DMS153 treated with DMSO at 0.1 percent for 48 hours (cell line): ENCODE measurements around the gene MAP4K3.
"Not testable (repeated sequence)": the region's sequence is repeated elsewhere in the genome, so short reads cannot be mapped to it uniquely, and the experiment has no call there.

Source experiments
- DNase-seq: peaks from one replicate; lab custom pipeline; 2025; ENCODE audit not compliant: unreplicated experiment; lab: John Stamatoyannopoulos, UW

Gene MAP4K3

DNA sequence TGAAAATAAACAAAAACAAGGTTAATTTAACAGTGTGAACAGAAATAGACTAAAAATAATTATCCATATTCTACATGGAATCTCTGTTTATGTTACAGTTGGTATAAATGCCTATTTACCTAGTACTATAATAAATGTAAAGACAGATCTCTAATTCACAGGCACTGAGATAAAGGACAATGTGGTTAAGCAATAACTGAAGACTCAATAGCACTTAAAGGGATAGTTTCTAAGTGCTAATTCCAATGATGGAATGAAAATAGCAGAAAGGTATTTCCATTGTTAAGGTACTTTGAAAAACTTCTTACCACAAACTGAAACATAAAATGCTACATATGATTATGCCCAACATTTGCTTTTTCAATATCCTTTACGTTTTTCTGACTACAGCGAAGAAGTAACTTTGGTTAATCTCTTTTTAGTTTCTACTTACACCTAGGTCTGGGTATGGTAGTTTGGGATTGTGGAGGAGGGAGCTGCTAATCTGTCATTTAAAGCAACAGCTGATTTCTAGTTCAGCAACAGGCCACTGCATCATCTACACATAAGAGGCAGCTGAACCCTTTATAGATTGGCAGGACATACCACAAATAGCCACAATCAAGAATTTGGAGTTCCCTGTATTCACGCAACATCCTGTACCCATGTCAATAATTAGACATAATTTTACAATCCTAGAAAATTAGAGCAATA, 27.2 kb downstream of the MAP4K3 start:
- no peak for DNase-seq

DNA sequence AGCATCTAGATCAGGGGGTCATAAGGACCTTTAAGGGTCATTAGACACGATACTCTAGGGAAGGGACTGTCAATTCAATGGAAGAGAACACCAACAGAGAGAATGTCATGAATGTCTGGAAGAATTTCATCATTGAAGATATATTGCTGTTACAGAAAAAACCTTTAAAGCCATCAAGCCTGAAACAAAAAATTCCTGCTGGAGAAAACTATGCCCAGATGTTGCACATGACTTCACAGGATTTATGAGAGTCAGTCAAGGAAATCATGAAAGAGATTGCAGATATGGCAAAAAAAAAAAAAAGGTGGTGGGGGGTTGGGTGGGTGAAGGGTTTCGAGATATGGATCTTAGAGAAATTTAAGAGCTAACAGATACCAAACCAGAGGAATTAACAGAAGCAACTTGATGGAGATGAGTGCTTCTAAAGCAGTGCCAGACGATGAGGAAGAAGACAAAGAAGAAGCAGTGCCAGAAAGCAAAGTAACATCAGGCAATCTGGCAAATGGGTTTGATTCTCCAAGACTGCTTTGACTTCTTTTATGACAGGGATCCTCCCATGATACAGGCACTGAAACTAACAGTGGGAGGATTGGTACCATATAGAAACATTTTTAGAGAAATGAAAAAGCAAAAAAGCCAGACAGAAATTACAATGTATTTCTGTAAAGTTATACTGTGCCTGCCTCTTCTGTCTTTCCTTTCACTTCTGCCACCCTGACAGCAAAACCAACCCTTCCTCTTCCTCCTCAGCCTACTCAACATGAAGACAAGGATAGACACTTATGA, 28.5 kb downstream of the MAP4K3 start:
- no peak for DNase-seq

DNA sequence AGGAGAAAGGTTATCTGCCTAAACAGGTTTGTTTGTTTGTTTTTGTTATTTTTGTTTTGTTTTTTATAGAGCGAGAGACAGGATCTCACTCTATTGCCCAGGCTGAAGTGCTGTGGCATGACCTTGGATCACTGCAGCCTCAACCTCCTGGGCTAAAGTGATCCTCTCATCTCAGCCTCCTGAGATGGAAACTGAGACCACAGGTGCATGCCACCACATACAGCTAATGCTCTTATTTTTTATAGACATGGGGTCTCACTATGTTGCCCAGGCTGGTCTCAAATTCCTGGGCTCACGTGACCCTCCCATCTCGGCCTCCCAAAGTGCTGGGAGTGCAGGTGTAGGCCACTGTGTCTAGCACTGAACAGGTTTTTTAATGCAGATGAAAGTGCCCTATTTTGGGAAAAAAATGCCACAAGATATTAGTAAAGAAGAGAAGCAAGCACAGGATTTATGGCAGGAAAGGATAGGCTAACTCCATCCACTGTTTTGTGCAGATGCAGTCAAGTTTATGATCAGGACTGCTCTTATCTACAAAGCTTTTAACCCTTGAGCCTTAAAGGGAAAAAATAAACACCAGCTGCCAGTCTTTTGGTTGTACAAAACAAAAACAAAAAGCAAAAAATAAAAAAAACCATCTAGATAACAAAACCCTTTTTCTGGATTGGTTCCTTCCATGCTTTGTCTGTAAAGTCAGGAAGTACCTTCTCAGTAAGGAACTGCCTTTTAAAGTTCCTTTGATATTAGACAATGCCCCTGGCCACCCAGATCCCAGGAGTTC, 29.4 kb downstream of the MAP4K3 start:
- DNase-seq, result no peak

DNA sequence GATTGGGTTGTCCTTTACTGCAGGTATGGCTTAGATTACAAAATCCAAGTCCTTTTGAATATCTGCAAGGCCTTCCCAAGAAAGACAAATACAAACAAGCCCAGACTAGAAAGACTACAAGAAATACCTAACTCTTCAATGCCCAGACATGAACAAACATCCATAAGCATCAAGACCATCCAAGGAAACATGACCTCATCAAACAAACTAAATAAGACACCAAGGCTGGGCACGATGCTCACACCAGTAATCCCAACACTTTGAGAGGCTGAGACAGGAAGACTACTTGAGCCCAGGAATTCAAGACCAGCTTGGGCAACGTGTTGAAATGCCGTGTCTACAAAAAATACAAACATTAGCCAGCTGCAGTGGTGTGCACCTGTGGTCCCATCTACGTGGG, 31.7 kb downstream of the MAP4K3 start:
- no peak for DNase-seq

DNA sequence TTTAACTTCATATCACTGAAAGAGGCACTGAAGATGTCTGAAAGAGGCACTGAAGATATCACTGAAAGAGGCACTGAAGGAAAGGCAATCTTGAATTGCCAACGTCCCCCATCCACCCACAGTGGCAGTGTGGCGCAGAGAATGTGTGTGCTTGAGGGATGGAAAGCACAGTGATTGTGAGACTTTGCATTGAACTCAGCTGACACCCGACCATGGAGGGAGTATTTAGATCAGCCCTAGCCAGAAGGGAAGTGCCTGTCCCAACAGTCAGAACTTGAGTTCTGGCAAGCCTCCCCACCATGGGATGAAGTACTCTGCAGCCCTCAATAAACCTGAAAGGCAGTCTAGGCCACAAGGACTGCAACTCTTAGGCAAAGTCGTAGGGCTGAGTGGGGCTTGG, 33.8 kb downstream of the MAP4K3 start:
- no peak for DNase-seq

DNA sequence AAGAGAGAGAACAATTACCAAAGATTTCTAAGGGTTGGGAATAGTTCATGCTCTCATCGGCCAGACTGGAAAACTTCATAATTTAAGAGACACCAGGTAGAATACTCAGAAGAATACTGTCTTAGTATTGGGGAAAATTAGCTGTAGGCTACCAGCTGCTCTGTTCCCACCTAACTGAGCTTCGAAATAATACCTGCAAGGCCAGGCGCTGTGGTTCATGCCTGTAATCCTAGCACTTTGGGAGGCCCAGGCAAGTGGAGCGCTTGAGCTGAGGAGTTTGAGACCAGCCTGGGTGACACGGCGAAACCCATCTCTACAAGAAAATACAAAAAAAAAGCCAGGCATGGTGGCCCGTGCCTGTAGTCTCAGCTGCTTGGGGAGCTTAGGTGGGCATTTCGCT, 35.8 kb downstream of the MAP4K3 start:
- no peak for DNase-seq

DNA sequence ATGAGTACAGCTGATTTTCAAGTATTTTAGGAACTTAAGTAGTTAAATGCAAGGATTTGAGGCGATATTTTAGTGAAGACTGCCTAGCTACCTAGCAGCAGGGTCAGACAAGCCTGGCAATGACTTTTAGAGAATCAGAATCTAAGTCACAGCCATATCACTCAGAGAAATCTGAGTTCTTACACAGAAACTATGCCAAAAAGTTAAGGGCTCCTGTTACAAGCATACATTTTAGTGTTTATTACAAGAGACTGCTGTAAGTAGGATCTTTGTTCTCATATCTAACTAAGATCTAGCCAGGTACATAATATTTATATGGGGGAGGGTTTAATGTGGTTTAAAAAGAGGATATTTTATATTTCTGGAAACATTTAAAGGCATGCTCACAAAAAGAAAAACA, 37.5 kb downstream of the MAP4K3 start:
- DNase-seq, result no peak

DNA sequence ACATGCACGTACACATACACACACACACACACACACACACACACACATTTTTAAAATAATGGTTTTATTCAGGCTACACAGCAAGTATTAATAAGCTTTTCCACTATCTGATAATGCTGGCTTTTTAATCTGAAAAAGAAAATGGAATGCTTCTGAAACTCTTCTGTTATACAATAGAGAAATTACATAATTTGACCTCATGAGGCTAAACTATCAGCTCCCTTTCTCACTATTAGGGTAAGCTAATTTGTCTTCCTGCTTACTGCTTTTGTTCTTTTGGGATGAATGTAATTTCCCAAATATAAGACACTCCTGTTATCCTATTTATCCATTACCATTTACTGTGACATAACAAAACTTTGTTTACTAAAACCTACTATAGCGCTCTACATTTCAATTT, 41.8 kb downstream of the MAP4K3 start:
- DNase-seq, result no peak

DNA sequence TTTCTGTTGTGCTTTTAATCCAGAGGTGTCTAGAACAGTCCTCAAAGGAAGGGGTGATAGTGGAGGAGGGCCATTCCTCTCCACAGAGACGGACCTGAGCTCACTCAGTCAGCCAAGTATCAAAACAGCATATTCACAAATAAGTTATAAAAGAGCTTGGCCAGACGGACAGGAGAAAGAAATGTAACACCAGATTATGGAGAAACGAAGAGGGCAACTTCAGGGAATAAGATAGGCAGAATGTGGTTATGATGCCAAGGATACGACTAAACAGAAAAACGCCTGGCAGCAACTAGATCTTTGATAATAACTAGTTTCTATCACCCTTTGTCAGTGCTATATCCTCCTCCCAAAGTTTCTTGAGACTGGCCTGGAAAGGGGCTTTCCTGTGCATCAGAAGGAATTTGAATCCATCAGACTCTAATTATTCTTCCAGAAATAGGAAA, 42.5 kb downstream of the MAP4K3 start:
- DNase-seq, result no peak

DNA sequence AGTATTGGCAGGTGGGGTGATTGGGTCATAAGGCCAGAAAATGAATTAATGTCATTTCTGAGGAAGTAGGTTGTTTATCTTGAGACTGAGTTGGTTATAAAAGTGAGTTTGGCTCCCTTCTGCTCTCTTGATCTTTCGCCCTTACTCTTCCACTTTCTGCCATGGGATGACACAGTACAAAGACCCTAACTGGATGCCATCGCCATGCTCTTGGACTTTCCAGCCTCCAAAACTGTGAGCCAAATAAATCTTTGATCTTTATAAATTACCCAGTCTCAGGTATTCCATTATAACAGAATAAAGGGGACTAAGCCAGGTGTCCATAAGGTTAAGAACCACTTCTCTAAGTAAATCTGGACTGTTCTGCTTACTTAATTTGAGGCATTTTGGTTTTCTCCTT, 44.4 kb downstream of the MAP4K3 start:
- DNase-seq, result no peak

DNA sequence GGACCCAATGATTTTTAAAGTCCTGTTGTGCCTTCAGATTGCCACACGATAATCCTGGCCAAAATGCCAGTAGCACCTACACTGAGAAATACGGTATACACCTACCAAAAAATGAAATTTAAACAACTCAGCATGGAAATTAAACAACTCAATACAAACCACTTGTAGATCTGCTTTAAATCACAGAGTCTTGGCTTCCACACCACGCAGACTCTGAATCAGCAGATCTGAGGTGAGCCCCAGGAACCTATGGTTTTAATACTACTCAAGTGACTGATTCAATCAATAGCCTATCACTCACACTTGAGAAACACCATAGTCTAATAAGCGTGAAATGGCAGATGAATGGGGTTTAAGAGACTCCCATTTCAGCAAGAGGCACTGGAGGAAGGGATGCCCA, 46.9 kb downstream of the MAP4K3 start:
- no peak for DNase-seq

DNA sequence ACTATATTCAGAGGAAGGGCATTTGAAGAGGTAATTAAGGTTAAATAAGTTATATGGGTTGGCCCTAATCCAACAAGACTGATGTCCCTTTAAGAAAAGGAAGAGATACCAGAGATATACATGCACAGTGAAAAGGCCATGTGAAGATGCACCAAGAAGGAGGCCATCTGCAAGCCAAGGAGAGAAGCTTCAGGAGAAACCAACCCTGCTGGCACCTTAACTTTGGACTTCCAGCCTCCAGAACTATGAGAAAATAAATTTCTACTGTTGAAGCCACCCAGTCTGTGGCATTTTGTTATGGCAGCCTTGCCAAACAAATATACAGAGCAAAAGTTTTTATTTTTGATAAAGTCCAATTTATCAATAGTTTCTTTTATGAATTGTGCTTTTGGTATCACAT, 51.0 kb downstream of the MAP4K3 start:
- DNase-seq, result no peak

DNA sequence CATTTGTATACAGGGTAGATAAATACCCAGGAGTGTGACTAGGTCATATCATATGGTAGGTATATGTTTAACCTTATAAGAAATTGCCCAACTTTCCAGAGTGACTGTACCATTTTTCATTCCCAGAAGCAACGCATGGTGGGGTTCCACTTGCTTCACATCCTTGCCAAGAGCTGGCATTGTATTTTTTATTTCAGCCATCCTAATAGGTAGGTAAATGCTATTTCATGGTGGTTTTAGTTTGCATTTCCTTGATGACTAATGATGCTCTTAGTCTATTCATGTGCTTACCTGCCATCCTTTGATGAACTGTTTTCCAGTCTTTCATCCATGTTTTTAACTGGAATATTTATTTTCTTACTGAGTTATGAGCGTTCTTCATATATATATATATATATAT, 51.9 kb downstream of the MAP4K3 start:
- no peak for DNase-seq

DNA sequence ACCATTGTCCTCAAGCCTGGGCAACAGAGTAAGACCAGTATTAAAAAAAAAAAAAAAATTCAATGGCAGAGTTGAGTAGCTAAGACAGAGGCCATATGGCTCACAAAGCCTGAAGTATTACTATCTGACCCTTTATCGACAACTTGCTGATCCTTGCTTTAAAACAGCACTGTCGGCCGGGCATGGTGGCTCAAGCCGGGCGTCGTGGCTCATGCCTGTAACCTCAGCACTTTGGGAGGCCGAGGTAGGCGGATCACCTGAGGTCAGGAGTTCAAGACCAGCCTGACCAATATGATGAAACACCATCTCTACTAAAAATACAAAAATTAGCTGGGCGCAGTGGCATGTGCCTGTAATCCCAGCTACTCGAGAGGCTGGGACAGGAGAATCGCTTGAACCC, 53.0 kb downstream of the MAP4K3 start:
- DNase-seq, result not testable (repeated sequence)

DNA sequence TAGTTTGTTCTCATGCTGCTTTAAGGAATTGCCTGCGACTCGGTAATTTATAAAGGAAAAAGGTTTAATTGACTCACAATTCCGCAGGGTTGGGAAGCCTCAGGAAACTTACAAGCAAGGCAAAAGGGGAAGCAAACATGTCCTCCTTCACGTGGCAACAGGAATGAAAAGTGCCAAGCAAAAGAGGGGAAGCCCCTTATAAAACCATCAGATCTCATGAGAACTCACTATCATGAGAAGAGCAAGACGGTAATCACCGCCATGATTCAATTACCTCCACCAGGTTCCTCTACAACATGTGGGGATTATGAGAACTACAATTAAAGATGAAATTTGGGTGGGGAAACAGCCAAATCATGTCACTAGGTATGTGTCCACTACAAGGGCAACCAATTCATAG, 53.9 kb downstream of the MAP4K3 start:
- no peak for DNase-seq

DNA sequence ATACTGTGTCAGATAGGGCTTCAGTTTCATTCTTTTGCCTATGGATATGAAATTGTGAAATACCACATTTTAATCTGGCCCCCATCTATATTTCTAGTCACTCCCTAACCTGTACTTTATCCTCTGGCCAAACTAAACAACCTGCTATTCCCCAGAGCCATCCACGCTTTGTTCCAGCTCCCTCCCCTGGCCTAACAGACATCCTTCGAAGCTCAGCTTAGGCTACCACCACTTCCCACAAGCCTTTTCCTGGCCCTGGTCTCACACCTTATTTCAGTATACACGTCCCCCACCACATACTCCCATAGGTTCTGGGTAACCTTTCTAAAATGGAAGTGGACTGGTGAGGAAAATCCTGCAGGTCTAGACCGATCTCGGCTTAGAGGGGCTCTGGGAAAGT, 55.4 kb downstream of the MAP4K3 start:
- DNase-seq, result no peak

DNA sequence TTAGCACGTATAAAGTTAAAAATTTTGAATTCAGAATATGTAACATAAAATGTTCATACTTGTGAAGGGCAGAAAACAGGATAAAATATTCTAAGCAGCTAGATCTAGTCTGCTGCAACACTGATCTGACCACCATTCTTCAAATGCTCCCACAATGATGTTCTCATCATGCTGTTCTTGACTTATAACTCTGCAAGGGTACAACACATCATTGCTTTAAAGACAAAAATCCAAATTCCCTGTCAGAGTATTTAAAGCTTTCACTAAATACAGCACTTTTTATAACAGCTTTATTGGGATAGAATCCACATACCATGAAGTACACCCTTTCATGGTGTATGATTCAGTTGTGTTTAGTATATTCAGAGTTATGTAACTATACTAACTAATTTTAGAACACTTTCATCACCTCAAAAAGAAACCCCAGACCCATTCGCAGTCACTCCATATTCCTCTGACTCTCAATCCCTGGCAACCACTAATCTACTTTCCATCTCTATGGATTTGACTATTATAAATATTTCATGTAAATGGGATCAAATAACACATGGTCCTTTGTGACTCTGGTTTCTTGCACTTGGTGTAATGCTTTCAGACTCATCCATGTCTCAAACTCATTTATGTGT, 56.4 kb downstream of the MAP4K3 start:
- no peak for DNase-seq

DNA sequence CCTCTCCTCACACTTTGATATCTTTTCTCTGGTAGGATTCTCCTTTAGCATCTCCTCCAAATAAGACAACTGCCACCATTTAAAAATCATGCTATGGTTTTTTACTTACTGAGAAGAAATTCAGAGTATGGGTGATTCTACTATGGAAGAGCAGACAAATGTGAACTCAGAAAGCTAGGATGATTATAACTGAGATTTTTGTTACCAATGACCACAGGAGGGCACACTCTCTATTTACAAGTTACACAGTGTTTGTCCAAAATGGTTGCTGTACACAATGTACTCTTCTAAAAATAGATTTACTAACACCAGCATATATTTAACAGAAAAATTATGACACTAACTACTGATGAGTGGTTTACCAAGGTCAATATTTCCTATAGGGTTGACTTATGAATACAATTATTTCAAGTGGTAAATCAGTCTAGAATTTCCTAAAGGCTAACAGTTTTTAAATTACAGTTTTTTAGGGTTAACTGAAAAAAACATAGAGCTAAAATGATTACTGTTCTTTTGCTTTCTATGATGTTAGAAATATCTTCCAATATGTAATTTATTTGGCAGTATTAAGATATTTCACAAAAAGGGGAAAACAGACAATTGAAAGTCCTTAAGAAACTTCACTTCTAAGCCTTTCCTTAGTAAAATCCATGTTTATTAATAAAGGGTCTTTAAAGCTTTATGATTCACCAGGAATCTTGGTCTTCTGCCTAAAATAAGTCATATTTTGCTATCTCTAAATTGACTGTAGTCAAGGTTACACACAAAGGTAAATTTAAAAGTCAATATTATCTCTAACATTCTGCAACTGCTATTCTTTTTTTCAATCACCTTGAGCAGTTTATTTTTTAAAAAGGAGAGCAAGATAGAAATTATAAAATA, 57.2 kb downstream of the MAP4K3 start:
- DNase-seq, result peak; percentile 64

DNA sequence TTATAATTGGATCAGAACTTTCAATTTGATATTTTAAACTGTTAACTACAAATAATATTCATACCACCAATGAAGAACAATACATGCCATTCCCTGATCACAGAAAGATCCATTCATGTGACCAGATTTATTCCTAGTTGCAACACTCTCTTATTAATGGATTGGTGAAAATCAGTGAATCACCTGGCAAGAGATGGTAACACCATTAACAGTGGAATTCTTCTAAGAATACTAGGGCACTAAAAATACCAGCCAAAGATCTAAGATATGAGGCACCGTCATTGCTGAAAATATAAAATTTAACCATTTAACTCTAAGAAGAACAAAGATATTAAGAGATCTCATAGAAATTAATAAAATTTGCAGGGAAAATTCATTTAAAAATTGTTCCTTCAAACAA, 58.1 kb downstream of the MAP4K3 start:
- DNase-seq, result no peak

DNA sequence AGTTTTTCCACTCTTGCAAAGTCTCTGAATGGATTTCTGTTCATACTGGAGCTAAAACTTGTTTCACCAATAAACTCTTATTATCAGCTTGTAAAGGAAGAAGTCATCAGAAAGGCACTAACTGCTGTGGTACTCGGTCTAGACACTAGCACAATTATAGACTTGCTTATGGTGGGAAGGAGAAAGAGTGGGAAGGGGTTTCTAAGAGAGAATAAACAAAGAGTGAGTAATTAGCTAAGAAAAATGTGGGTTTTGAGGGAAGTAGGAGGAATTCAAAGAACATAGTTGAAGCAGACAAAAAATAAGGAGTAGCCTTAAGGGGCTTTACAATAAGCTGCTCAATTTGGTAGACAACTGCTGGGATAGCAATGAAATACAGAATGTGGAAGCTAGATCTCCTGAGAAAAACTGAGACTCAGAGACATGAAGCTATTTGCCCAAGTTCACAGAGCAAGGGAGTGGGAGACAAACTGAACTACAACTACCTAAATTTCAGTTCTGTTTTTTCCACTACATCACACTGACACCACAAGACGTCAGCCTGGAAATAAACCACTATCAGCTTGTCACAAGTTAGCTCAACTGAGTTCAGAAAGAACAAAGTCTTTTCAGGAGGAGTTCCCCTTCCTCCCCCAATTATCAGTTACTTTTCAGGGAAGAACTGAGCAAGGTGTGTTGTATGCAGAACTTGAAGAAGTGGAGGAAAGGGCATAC, 59.7 kb downstream of the MAP4K3 start:
- DNase-seq, result no peak
